HEK293 (cell line): ENCODE measurements around the gene RPL22.

Experiments
- CTCF ChIA-PET: fragments of 350-600 bp; formaldehyde crosslinking; extraction: SDS; loops from one replicate; lab custom pipeline; 2021; ENCODE audit warnings: antibody characterized with exemption; lab: Yijun Ruan, JAX
- POLR2A ChIA-PET: fragments of 300-600 bp; formaldehyde crosslinking; extraction: SDS; loops from one replicate; lab custom pipeline; 2020; ENCODE audit warnings: antibody characterized with exemption, inconsistent platforms; lab: Yijun Ruan, JAX
- H3K27ac ChIP-seq: fragments of 200-500 bp; sonication (Bioruptor generic); 2 replicates; pipeline ENCODE4 v1.5.1; 2014; ENCODE audit warnings: low read depth, low read length, control low read depth, inconsistent platforms; ENCODE audit errors: extremely low read depth
- H3K36me3 ChIP-seq, 2 experiments: fragments of 200-500 bp in 1 of 2; sonication (Bioruptor generic) in 1 of 2; 1 replicate in 1 of 2; 2 replicates in 1 of 2; pipeline ENCODE4 v1.5.1; 2014 to 2017; ENCODE audit warnings: inconsistent platforms in 2 of 2, low read length in 2 of 2; ENCODE audit not compliant: control insufficient read depth in 2 of 2, insufficient read depth in 1 of 2
- H3K4me1 ChIP-seq: fragments of 200-500 bp; sonication (Bioruptor generic); 2 replicates; pipeline ENCODE4 v1.5.1; 2014; ENCODE audit warnings: mild to moderate bottlenecking, low read length, inconsistent platforms; ENCODE audit not compliant: control insufficient read depth, insufficient read depth
- H3K4me3 ChIP-seq: 2 replicates; pipeline ENCODE4 v1.5.1; 2011; ENCODE audit warnings: low read depth, mild to moderate bottlenecking, control low read depth, low read length, moderate library complexity
- H3K9me3 ChIP-seq: fragments of 200-500 bp; sonication (Bioruptor generic); 2 replicates; pipeline ENCODE4 v1.5.1; 2014; ENCODE audit warnings: low read depth, low read length, inconsistent platforms; ENCODE audit not compliant: control insufficient read depth, insufficient read depth
- BCL6B ChIP-seq: fragments of 450-650 bp; formaldehyde crosslinking; IDR thresholded peaks from 2 replicates; pipeline ENCODE4 v1.5.1; 2017; ENCODE audit warnings: missing biosample characterization, missing genetic modification characterization
- HOXA7 ChIP-seq: sonication (generic); formaldehyde crosslinking; IDR thresholded peaks from 2 replicates; pipeline ENCODE4 v1.8.1; 2022; ENCODE audit warnings: missing genetic modification reagents, borderline replicate concordance
- PRDM10 ChIP-seq: fragments of 450-650 bp; formaldehyde crosslinking; IDR thresholded peaks from 2 replicates; pipeline ENCODE4 v1.5.1; 2016; ENCODE audit warnings: missing biosample characterization, missing genetic modification characterization
- SP3 ChIP-seq: fragments of 450-650 bp; formaldehyde crosslinking; IDR thresholded peaks from 2 replicates; pipeline ENCODE4 v1.5.1; 2016; ENCODE audit warnings: missing biosample characterization, missing genetic modification characterization
- TSHZ1 ChIP-seq: fragments of 450-650 bp; formaldehyde crosslinking; IDR thresholded peaks from 2 replicates; pipeline ENCODE4 v1.5.1; 2016; ENCODE audit warnings: missing biosample characterization, missing genetic modification characterization, borderline replicate concordance
- YY1 ChIP-seq: fragments of 450-650 bp; formaldehyde crosslinking; IDR thresholded peaks from 2 replicates; pipeline ENCODE4 v1.5.1; 2018; ENCODE audit warnings: missing biosample characterization, missing genetic modification characterization
- ZBTB1 ChIP-seq: fragments of 450-650 bp; formaldehyde crosslinking; IDR thresholded peaks from 2 replicates; pipeline ENCODE4 v1.5.1; 2016; ENCODE audit warnings: missing biosample characterization, missing genetic modification characterization
- ZBTB7A ChIP-seq: fragments of 450-650 bp; formaldehyde crosslinking; IDR thresholded peaks from 2 replicates; pipeline ENCODE4 v1.5.1; 2016; ENCODE audit warnings: low read depth, missing biosample characterization, missing genetic modification characterization
- ZNF2 ChIP-seq: fragments of 450-650 bp; formaldehyde crosslinking; IDR thresholded peaks from 2 replicates; pipeline ENCODE4 v1.5.1; 2016; ENCODE audit warnings: missing biosample characterization, missing genetic modification characterization
- ZNF311 ChIP-seq: fragments of 450-650 bp; formaldehyde crosslinking; IDR thresholded peaks from 2 replicates; pipeline ENCODE4 v1.5.1; 2017; ENCODE audit warnings: missing biosample characterization, missing genetic modification characterization, borderline replicate concordance
- ZNF529 ChIP-seq: fragments of 450-650 bp; formaldehyde crosslinking; IDR thresholded peaks from 2 replicates; pipeline ENCODE4 v1.5.1; 2017; ENCODE audit warnings: missing genetic modification characterization, missing biosample characterization; ENCODE audit not compliant: insufficient replicate concordance
- ZNF544 ChIP-seq: fragments of 450-650 bp; formaldehyde crosslinking; IDR thresholded peaks from 2 replicates; pipeline ENCODE4 v1.5.0; 2017; ENCODE audit warnings: missing biosample characterization, missing genetic modification characterization
- ZNF571 ChIP-seq: fragments of 450-650 bp; formaldehyde crosslinking; IDR thresholded peaks from 2 replicates; pipeline ENCODE4 v1.5.0; 2017; ENCODE audit warnings: missing biosample characterization, missing genetic modification characterization
- TF ChIP-seq, protein P1 (sequence below): fragments of 450-650 bp; formaldehyde crosslinking; IDR thresholded peaks from 2 replicates; pipeline ENCODE4 v1.5.1; 2016; ENCODE audit warnings: missing biosample characterization, missing genetic modification characterization
- TF ChIP-seq, protein P2 (sequence below): fragments of 450-650 bp; formaldehyde crosslinking; IDR thresholded peaks from 2 replicates; pipeline ENCODE4 v1.5.1; 2016; ENCODE audit warnings: missing biosample characterization, missing genetic modification characterization
- TF ChIP-seq, protein P3 (sequence below): sonication (generic); formaldehyde crosslinking; IDR thresholded peaks from 2 replicates; pipeline ENCODE4 v1.8.1; 2022; ENCODE audit warnings: mild to moderate bottlenecking, moderate library complexity, missing genetic modification reagents

The RPL22 gene

DNA sequence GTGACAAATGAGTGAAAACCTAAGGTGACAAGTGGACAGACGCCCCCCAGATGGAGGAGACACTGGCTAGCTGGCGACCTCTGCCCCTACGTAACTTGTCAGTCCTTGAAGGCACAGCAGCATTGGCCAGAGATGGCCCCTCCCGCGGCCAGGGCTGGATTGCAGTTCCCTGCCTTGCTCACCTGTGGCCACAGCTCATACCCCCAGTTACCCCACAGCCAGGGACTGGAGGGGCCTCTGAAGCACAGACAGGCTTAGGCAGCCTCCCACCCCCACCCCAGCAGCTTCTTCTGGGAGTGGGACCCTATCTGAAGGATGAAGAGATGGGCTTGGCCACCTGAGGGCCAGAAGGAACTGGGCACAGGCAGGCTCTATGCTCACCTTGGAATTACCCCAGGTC lies 48.3 kb upstream of the RPL22 start:
- H3K4me1 ChIP-seq, result no peaks in the 10 kb centered on the region
- H3K27ac ChIP-seq, result no peak overlapping the region
- H3K9me3 ChIP-seq, result no peaks in the 10 kb centered on the region
- CTCF ChIA-PET, result interaction anchor here (0.6 to 9.2 kb wide), 39 partner anchors 8 to 288 kb away, joined by 3 to 181 read pairs (median 5); partner anchors contain the start of gene RNF207
- no peaks in the 10 kb centered on the region for H3K36me3 ChIP-seq
- POLR2A ChIA-PET, result no interaction called here
- no peak overlapping the region for H3K4me3 ChIP-seq
- TF ChIP-seq, protein P1, sequence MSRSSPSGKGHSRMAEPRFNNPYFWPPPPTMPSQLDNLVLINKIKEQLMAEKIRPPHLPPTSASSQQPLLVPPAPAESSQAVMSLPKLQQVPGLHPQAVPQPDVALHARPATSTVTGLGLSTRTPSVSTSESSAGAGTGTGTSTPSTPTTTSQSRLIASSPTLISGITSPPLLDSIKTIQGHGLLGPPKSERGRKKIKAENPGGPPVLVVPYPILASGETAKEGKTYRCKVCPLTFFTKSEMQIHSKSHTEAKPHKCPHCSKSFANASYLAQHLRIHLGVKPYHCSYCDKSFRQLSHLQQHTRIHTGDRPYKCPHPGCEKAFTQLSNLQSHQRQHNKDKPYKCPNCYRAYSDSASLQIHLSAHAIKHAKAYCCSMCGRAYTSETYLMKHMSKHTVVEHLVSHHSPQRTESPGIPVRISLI (tag by site-specific recombination), result no peak
- TF ChIP-seq SP3 (tag by site-specific recombination) (no peak), PRDM10 (tag by site-specific recombination) (no peak), TSHZ1 (no peak), HOXA7 (CRISPR knock-in tag) (no peak), ZNF2 (tag by site-specific recombination) (no peak), BCL6B (tag by site-specific recombination) (no peak), ZBTB7A (no peak), YY1 (tag by site-specific recombination) (no peak)
- TF ChIP-seq, protein P2, sequence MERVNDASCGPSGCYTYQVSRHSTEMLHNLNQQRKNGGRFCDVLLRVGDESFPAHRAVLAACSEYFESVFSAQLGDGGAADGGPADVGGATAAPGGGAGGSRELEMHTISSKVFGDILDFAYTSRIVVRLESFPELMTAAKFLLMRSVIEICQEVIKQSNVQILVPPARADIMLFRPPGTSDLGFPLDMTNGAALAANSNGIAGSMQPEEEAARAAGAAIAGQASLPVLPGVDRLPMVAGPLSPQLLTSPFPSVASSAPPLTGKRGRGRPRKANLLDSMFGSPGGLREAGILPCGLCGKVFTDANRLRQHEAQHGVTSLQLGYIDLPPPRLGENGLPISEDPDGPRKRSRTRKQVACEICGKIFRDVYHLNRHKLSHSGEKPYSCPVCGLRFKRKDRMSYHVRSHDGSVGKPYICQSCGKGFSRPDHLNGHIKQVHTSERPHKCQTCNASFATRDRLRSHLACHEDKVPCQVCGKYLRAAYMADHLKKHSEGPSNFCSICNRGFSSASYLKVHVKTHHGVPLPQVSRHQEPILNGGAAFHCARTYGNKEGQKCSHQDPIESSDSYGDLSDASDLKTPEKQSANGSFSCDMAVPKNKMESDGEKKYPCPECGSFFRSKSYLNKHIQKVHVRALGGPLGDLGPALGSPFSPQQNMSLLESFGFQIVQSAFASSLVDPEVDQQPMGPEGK (tag by site-specific recombination), result no peak

DNA sequence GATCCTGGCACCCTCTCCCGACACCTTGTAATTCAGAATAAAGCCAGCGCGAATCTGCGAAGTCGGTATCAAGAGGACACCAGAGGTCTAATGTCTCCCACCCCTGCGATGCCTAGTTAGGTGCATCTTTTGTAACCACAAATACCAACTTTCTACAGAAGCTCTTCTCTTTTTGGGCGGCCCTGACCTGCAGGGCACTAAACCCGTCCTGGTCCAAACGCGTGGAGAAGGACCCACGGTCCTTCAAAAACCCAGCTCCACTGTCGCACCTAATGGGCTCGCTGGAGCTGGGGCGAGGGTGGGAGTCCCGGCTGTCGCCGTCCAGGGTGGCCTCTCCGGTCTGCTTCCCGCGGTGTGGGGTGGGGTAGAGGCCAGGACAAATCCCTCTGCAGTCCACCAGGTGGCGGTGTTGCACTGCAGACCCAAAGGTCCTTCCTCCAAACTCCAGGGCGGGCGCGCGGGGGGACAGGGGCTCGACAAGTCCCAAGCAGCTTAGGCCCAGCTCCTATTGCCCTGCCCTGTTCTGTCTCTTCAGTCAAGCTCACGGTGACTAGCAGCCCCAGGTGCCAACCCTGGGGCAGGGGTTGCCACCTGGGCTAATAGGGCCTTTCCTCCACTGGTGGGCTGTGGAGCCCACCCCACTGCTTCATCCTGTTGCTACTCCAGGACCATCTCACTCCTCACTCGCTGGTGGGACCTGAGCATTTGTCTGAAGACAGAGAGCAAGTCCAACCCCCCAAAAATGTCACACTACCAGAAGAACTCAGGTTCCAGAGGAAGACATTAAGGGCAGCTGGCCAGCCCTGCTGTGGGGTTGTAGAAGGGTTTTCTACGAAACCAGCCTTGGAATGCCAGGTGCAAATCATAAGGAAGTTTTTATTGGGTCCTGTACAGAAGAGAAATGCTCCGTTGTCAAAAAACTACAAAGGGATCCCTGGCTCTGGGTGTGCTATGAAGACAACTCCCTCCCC lies 47.4 kb upstream of the RPL22 start:
- H3K4me1 ChIP-seq, result no peaks in the 10 kb centered on the region; the same call in 1 of the 2 replicates
- H3K9me3 ChIP-seq, result no peaks in the 10 kb centered on the region
- H3K27ac ChIP-seq, result no peak overlapping the region
- ChIA-PET CTCF (interaction anchor here (0.6 to 9.2 kb wide), 64 partner anchors 9 to 473 kb away, joined by 3 to 181 read pairs (median 4); partner anchors contain the start of genes HES2, ICMT and RNF207), POLR2A (no interaction called here)
- no peaks in the 10 kb centered on the region for H3K36me3 ChIP-seq
- H3K4me3 ChIP-seq, result no peak overlapping the region
- TF ChIP-seq ZNF571, result no peak
- no peak for TF ChIP-seq ZNF311 (tag by site-specific recombination)
- TF ChIP-seq ZNF544 (tag by site-specific recombination), result no peak
- TF ChIP-seq ZBTB1, result no peak
- no peak for TF ChIP-seq ZNF529 (tag by site-specific recombination)
- TF ChIP-seq, protein P3, sequence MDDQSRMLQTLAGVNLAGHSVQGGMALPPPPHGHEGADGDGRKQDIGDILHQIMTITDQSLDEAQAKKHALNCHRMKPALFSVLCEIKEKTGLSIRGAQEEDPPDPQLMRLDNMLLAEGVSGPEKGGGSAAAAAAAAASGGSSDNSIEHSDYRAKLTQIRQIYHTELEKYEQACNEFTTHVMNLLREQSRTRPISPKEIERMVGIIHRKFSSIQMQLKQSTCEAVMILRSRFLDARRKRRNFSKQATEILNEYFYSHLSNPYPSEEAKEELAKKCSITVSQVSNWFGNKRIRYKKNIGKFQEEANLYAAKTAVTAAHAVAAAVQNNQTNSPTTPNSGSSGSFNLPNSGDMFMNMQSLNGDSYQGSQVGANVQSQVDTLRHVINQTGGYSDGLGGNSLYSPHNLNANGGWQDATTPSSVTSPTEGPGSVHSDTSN (CRISPR knock-in tag), result no peak
